Kidney epithelial cell (primary cell): ENCODE measurements around the gene OR7A5. TPM values are rescaled to one million over a fixed set of nuclear protein-coding genes. Genes with fewer than 3 reads are reported as not detected.

Source experiments
- DNase-seq: peaks from one replicate; pipeline ENCODE4 v3.0.0-alpha.2; 2010; ENCODE audit warnings: low read depth
- H3K27me3 ChIP-seq: 2 replicates; pipeline ENCODE4 v1.6.0; 2011; ENCODE audit warnings: low read length; ENCODE audit not compliant: control insufficient read depth, insufficient read depth
- H3K36me3 ChIP-seq: 2 replicates; pipeline ENCODE4 v1.5.1; 2011; ENCODE audit warnings: low read length; ENCODE audit not compliant: control insufficient read depth, insufficient read depth
- H3K4me3 ChIP-seq: 2 replicates; pipeline ENCODE4 v1.5.1; 2011; ENCODE audit warnings: low read depth, mild to moderate bottlenecking, control low read depth, low read length
- total RNA-seq: library from RNA; depleted of rRNA; stranded (reverse); fragments of >200 nt; gene quantifications from 2 replicates; pipeline ENCODE4 v1.2.3, GENCODE V29; 2015
- TF ChIP-seq, protein P1 (sequence below): IDR thresholded peaks from 2 replicates; pipeline ENCODE4 v1.5.1; 2011; ENCODE audit warnings: mild to moderate bottlenecking, moderate library complexity, low read length, control low read depth, inconsistent platforms; ENCODE audit not compliant: insufficient read depth, poor library complexity, severe bottlenecking

Gene OR7A5
- total RNA-seq, 1 donor from 2014 or later: not detected

DNA sequence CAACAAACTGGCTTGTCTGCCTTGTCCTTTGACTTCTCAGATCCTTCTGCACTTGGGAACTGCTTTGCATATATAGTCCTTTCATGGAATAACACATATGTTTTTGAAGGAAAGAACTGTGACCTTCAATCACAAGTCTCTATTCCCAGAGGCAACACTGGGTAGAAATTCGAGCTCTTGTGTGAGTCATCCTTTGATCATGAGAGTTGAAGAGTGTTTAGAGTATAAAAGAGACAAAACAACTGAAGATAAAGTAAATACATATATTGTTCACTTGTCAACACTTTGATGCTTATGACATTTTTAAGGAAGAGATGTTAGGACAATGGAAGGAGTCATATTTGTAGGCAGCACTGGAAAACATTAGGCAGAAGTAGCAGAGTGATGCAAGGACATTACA, 5.2 kb upstream of the OR7A5 start:
- TF ChIP-seq, protein P1, sequence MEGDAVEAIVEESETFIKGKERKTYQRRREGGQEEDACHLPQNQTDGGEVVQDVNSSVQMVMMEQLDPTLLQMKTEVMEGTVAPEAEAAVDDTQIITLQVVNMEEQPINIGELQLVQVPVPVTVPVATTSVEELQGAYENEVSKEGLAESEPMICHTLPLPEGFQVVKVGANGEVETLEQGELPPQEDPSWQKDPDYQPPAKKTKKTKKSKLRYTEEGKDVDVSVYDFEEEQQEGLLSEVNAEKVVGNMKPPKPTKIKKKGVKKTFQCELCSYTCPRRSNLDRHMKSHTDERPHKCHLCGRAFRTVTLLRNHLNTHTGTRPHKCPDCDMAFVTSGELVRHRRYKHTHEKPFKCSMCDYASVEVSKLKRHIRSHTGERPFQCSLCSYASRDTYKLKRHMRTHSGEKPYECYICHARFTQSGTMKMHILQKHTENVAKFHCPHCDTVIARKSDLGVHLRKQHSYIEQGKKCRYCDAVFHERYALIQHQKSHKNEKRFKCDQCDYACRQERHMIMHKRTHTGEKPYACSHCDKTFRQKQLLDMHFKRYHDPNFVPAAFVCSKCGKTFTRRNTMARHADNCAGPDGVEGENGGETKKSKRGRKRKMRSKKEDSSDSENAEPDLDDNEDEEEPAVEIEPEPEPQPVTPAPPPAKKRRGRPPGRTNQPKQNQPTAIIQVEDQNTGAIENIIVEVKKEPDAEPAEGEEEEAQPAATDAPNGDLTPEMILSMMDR: no peak
- Histone ChIP-seq H3K36me3 (no peaks in the 10 kb centered on the region), H3K27me3 (no peaks in the 10 kb centered on the region), H3K4me3 (no peak overlapping the region)
- DNase-seq: no peak

DNA sequence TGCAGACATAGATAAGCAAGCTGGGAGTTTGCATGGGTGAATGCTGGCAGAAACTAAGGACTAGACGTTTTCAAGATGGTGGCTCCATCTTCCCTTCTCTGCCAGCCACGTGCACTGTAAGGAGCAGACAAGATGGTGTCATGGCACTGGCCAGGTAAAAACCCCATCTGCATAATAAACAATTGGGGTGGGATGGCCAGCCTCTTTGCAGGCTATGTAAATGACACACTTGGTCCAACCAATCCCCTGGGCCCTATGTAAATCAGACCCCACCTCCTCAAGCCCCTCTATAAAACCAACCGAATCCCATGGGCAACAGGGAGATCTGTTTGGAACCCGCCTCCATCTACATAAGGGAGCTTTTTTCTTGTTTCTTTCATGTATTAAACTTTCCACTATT, 2.4 kb upstream of the OR7A5 start:
- H3K27me3 ChIP-seq: no peaks in the 10 kb centered on the region
- H3K36me3 ChIP-seq: no peaks in the 10 kb centered on the region
- no peak for DNase-seq
- no peak overlapping the region for H3K4me3 ChIP-seq
- TF ChIP-seq, protein P1: no peak

DNA sequence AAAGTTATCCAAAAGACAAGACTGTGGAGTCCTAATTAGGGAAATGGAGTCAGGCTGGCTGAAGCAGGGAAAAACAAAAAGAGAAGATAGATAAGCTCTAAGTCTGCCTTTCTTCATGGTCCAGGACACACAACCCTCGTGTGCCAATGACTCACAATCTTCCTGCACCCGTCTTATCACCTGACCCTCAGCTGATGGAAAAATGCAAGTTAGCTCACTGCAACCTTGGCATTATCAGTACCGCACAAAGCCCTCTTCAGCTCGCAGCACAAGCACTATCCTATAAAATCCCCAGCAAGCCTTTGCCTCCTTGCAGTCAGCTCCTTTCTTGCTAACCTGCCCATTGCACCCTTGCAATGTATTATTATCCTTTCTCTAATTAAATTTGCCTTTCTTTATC, 4.3 kb downstream of the OR7A5 start:
- no peak overlapping the region for H3K4me3 ChIP-seq
- DNase-seq: no peak
- TF ChIP-seq, protein P1: no peak
- no peaks in the 10 kb centered on the region for H3K27me3 ChIP-seq
- no peaks in the 10 kb centered on the region for H3K36me3 ChIP-seq

DNA sequence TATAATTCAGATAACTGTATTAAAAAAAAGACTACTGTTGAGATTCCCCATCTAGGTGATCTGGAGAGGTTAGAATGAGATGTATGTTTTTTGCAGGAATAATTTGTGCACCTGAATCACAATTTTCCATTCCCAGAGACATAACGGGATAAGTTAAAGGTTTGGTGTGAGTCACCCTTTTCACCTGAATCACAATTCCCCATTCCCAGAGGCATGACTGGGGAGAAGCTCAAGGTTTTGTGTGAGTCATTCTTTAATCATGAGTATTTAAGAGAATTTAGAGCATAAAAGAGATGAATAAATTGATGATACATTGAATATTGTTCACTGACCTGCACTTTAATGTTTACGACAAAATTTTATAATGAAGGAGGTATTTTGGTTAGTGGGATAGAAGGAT, 9.0 kb downstream of the OR7A5 start:
- no peak for DNase-seq
- H3K4me3 ChIP-seq: no peak overlapping the region
- no peaks in the 10 kb centered on the region for H3K27me3 ChIP-seq
- H3K36me3 ChIP-seq: no peaks in the 10 kb centered on the region
- TF ChIP-seq, protein P1: no peak

DNA sequence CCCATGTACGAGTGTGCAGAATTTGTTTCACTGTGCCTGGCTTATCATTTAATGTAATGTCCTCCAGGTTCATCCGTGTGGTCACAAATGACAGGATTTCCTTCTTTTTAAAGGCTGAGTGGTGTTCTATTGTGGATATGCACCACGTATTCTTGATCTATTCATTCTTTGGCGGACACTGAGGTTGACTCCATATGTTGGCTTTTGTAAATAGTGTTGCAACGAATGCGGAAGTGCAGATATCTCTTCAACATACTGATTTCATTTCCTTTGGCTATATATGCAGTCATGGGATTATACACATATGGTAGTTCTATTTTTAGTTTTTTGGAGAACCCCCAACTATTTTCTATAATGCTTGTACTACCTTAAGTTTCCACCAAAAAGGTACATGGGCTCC, 13.0 kb downstream of the OR7A5 start:
- TF ChIP-seq, protein P1: no peak
- DNase-seq: no peak
- Histone ChIP-seq H3K27me3 (no peaks in the 10 kb centered on the region), H3K36me3 (no peaks in the 10 kb centered on the region), H3K4me3 (no peak overlapping the region)

DNA sequence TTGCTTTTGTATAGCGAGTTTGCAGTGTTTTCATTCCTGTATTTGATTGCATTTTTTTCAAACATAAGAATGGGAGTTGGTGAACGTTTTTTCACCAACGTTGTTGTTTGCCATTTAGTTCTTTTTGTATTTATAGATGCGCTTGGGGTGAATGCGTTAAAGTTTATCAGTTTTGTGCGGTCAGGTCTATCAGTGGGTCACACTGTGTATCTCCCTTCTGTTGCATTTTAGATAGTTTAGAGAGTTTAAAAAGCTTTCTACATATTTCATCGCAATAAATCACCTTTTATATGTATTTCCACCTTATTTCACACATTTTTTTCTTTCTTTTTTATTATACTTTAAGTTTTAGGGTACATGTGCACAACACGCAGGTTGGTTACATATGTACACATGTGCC, 16.4 kb downstream of the OR7A5 start:
- Histone ChIP-seq H3K27me3 (no peaks in the 10 kb centered on the region), H3K4me3 (no peak overlapping the region), H3K36me3 (no peaks in the 10 kb centered on the region)
- DNase-seq: no peak
- TF ChIP-seq, protein P1: no peak
